ENCODE measurements around the gene AHNAK2. TPM values are rescaled to one million over a fixed set of nuclear protein-coding genes. Genes with fewer than 3 reads are reported as not detected.

Gene AHNAK2
- total RNA-seq, 1 donor from 2014 or later, result 16.8 TPM

DNA sequence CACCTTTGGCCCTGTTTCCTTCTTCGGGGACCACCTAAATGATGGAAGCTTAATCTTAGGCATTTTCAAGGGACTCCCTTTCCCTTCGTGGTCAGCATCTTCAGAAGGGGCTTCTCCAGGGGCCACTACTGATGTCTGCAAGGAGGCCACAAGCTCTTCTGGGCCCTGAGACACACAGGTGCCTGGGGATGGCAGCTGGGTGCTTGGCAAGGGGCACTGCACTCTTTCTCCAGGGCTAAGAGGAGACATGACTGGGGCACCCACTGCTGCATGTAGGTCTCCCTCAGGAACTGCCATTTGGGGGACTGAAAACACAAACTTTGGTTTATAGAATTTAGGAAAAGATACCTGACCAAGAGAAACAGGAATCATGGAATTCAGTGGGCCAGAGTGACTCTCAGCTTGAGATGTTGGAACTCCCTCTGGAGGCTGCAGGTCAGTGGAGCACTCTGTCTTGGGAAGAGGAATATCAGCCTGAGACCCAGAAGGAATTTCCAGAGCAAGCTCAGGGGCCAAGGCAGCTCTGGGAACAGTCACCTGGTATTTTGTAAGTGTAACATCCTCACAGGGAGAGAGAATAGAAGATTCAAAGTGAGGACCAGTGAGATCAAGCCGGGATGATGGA, 37.5 kb downstream of the AHNAK2 start:
- no peak for DNase-seq (ENCODE audit: low read depth in 2 of 2)

DNA sequence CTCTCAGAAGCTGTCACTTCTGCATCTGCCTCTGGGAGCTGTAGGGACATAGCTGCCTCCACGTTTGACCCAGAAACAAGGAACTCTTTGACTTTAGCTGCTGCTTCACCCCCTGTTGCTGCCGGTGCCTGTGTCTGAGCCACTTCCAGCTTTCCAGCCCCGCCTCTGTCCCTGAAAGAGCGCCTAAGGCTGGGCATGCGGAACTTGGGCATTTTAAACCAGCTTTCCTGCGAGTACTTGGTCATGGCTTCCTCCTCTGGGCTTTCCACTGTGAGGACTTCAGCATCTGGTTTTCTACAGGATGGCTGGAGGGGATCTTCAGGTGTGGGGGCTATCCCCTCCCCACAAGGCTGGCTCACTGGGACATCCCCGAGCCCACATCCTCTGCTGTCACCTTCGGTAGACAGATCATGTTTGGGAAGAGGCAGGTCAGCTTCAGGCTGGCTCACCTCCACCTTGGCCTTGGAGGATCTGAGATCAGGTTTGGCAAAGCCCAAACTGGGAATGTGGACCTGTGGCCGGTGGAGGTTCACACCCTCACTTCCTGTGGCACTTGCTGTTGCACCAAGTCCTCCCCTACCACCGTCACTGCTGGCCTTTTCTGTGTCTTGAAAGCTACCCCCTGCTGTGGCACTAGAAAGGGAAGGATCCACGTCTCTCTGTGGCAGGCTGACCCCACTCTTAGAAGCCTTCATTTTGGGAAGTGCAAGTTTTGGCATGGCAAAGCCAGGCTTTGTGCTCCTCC, 38.3 kb downstream of the AHNAK2 start:
- no peak for DNase-seq (ENCODE audit: low read depth in 2 of 2)

DNA sequence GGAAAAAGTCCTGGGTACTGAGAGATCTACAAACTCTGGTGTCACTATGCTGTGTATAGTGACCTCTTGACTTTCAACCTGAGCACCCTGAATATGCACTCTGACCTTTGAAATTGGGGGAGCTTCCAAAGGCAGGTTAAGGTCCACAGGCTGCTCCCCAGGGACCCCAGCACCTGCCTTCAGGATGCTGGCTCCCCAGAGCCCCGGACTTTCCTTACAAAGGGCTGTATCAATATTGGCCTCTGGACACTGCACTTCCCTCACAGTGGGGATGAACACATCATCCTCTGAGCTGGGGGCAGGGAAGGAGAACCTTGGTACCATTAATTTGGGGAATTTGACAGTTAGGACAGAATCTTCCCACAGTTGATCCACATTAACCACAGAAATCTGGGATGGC, 39.2 kb downstream of the AHNAK2 start:
- DNase-seq (ENCODE audit: low read depth in 2 of 2), result no peak

DNA sequence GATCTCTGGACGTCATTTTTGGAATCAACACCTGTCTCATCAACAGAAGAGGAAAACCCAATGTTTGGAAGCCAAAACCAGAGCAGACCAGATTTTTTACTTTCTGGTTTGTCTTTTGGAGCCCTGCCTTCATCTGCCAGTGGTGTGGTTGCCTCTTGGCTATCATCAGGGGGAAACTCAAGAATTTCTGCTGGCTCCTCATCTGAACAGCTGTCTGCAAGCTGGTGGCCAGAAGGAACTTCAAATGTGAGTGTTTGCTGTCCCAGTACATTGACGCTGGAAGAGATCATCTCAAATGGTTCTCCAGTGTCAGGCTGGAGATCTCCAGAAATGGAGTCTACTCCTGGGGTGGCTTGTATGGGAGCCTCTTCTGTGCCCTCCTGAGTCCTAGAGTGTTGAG, 39.7 kb downstream of the AHNAK2 start:
- no peak for DNase-seq (ENCODE audit: low read depth in 2 of 2)

DNA sequence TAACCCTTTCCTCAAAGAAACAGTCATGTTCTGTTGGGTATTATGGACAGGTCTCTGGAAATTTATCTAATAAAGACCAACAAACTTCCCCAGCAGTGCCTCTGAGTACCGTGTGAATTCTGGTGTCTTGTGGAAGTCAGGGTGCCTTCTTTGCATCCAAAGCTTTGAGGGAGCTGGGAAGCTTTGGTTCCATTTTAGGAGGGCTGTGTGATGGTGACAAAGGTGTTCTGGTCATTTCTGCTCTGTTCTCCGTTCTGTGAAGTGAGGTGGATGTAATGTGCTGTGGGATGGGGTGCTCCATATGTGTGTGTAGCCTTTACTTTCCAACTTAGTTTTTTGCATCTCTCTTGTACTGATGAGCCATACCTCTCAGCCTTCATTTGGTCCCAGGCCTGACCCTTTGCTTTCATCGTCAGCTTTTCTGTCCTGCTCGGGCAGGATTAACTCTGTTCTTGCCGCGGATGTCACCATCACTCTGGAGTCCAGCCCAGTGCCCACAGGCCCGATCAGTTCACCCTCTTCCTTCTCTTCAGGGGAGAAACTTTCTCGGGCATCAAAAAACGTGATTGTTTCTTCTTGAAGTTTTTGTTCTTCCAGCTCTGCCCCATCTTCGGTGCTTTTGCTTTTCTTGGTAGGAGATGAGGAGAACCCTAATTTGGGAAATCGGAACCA, 40.3 kb downstream of the AHNAK2 start:
- DNase-seq (ENCODE audit: low read depth in 2 of 2), result no peak

DNA sequence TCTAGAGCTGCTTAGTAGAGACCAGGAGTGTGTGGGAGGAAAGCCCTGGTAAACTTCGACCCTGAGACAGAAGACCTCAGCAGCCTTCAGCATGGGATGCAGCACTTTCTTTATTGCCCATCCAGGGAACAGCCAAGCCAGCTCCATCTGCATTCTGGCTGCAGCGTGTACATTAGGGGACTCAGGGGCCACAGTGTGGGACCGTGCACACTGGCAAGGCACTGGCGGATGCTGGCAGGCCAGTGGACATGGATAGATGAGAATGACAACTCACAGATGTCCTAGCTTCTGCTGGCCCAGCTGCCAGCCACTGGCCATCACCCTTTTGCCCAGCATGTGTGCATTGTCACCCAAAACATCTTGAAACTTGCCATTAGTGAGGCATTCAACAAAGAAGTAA, 41.0 kb downstream of the AHNAK2 start:
- DNase-seq (ENCODE audit: low read depth in 2 of 2), result no peak

DNA sequence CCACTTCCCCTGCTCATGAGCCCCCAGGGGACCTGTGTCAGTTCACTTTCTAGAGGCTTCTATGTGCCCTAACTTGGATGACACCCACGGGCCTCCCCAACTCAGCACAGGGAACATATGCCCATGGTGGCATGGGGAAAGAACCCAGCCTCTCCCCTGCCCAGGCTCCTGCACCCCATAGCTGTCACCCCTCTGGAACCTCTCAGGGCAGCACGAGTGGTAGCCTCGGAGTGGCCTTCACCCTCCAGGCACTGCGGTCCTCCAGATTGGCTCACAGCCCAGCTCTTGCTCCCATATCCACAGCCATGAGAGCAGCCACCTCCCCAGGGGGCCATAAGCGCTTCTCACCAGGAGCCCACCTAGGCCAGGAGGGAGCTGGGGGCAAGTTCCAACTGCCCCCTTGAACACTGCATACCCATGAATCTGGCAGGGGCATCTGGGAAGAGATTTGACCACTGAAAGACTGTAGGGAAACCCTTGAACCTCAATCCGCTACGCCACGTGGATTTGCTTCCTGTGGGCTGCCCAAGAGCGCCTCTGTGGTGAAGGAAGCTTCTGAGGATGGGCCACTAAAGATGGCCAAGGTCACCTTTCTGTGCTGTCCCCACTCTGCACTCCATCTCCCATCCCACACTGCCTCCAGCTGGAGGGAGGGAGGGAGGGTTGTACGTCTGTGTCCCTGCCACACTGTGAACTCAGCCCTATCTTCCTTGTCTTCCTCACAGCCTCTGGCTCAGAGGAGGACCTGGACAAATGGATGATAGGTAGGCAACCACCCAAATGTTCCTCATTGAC, 41.6 kb downstream of the AHNAK2 start:
- DNase-seq (ENCODE audit: low read depth in 2 of 2), result no peak

DNA sequence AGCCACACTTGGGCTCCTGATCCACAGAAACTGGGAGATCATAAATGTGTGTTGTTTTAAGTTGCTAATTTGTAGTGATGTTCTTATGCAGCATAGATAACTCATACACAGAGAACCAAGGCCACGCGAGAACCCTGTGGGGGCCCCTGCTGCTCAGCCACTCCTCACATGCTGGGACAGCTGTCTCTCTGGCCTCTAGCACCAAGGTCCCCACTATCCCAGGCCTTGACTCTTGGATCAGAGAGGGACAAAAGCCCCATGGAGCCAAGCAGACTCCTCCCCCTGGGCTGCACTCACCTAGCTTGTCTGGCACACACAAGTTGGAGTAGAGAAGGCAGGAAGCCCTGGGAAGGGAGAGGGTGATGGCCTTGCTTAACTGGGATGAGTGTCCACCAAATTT, 42.2 kb downstream of the AHNAK2 start:
- no peak for DNase-seq (ENCODE audit: low read depth in 2 of 2)

DNA sequence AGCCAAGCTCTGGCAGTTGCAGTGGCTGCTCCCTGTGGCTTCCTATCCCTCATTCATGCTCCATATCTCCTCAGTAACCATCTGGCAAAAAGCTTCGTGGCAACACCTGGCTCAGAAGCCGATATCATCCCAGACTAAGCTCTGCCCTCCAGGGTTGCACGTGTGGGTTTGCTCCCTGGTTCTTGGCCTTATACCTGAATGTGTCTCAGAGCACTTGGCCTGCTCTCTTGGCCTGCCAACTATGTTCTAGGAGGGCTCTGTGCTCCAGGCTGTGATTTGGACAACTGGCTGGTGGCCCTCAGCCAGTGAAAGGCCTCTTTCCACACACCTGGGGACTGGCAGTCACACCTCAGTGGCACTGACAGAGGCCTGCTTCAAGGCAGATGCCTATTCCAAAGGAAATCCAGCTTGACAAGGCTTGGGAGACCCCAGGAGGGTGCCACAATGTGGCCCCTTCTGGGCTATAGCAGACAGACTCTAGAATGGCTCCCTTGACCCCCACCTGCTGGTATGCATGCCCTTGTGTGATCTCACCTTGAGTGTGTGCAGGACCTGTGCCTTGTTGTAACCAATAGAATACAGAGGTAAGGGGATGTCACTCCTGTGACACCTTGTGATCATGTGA, 43.0 kb downstream of the AHNAK2 start:
- no peak for DNase-seq (ENCODE audit: low read depth in 2 of 2)

DNA sequence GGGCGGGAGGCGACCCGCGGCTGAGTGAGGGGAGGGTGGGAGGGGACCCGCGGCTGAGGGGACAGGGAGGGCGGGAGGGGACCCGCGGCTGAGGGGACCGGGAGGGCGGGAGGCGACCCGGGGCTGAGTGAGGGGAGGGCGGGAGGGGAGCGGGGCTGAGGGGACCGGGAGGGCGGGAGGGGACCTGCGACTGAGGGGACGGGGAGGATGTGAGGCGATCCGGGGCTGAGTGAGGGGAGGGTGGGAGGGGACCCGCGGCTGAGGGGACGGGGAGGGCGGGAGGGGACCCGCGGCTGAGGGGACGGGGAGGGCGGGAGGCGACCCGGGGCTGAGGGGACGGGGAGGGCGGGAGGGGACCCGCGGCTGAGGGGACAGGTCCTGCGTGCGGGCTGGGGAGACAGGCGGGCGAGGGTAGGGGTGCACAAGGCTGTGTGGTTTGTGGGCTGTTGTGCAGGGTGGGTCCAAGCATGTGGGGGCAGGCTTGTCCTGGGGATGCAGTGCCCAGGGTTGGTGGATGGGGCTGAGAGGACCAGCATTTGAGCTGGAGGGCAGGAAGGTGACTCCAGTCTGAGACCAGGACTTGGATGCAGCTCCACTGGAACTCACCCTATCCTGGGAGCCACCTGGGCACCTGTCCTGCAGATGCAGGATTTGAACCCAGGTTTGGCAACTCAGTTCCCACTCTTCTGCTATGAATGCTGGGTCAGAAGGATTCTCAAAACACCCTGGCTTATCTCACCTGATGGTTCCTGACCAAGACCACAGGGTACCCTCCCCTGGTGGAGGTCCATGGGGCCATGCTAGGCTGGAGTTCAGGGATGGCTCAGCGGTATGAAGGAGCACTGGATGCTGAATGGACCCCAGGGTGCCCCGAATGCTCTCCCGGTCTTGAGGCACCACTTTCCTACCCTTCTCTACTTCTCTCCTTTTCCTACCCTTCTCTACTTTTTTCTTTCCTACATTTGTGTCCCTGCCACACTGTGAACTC, 44.1 kb downstream of the AHNAK2 start:
- no peak for DNase-seq (ENCODE audit: low read depth in 2 of 2)

DNA sequence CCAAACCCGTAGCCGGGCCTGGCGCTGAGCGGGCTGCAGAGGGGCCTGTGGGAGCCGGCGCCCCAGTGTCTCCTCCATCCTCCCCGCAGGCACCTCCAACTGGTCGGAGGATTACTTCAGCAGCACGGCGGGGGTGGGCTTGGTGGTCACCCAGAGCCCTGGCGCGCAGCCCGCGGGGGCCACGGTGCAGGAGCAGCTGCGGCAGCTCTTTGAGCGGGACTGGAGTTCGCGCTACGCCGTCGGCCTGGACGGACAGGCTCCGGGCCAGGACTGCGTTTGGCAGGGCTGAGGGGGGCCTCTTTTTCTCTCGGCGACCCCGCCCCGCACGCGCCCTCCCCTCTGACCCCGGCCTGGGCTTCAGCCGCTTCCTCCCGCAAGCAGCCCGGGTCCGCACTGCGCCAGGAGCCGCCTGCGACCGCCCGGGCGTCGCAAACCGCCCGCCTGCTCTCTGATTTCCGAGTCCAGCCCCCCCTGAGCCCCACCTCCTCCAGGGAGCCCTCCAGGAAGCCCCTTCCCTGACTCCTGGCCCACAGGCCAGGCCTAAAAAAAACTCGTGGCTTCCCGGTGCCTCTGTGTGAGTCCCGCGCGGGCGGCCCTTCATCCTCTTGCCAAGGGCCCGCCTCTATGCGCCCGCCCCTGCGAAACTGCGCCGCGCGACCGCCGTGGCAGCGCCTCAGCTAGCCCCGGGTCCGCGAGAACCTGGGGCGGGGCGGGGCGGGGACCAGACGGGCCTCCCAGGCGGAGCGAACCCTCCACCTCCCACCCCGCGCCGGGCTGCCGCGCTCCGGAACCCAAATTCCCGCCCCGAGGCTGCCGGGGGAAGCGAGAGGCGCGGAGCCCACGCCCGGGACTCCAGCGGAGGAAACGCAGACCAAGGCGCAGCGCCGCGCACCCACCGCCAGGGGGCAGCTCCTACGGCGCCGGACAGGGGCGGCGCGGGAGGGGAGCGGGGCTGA, 45.2 kb downstream of the AHNAK2 start:
- peak; percentile 32 to 67 for DNase-seq (ENCODE audit: low read depth in 2 of 2)

DNA sequence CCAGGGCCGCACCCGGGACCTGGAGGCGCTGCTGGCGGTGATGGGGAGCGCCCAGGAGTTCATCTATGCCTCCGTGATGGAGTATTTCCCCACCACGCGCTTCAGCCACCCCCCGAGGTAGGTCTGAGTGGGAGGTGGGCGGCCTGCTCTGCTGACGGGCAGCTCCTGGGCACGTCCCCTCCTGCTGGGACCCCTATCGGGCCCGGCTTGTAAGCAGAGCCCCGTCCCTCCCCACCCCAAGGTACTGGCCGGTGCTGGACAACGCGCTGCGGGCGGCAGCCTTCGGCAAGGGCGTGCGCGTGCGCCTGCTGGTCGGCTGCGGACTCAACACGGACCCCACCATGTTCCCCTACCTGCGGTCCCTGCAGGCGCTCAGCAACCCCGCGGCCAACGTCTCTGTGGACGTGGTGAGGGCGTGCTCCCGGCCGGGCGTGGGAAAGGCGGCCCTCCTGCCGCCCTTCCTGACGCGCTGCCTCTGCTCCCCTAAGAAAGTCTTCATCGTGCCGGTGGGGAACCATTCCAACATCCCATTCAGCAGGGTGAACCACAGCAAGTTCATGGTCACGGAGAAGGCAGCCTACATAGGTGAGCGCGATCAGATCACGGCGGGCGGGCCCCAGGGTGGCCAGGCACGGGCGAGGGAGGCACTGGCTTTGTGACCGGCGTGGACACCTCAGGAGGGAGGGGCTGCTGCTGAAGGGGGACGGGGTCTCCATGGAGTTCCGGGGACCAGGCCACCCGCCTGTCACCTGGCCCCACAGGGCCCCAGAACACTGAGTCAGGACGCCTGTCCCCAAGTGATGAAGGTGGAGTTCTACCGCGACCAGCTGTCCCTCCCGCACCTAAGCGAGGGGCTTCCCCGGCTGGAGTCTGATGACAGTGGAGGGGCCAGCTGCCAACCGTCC, 46.2 kb downstream of the AHNAK2 start:
- DNase-seq (ENCODE audit: low read depth in 2 of 2), result no peak

DNA sequence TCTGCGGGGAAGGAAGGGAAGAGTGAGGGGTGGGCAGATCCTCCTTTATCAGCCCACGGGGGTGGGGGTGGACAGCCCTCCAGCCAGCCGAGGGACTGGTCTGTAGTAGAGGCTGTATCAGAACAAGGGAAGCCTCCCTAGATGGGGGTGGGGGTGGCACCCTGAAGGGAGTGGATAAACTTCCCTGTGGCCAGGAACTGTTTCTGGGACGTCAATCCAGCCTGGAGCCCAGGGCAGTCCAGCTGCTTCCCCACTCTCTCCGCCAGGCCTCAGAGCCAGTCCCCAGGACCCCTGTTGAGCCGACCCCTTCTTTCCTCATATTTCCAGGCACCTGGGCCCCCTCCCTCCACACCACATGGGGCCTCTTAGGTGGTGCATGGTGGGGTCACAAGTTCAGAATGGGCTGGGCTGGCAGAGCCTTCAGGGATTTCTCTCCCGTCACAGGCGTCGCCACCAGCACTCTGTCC, 46.8 kb downstream of the AHNAK2 start:
- DNase-seq (ENCODE audit: low read depth in 2 of 2), result no peak

DNA sequence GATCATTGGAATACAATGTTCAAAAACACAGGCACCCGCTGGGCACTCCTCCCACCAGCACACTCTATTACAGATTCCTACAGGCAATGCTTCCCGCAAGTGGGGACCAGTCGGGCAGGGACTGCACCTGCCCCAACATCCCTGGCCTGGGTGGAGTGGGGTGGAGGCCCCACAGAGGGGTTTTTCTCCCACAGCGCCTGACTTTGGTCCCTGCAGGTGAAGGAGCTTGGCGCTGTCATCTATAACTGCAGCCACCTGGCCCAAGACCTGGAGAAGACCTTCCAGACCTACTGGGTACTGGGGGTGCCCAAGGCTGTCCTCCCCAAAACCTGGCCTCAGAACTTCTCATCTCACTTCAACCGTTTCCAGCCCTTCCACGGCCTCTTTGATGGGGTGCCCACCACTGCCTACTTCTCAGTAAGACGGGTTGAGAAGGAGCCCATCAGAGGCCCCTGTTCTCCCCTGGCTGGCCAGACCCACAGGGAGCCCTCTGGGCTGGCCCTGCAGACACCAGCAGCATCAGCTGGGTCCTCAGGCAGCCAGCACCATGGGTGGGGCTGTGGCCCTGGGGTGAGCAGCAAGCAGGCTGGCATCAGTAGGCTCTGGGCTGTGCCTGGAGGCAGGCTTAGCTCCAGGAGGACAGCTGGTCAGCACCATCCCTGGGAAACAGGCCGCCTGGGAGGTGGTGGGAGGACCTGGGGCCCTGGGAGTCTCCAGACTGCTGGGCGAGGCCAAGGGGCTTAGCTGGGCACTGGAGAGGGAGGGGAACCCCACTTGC, 47.5 kb downstream of the AHNAK2 start:
- DNase-seq (ENCODE audit: low read depth in 2 of 2), result no peak

DNA sequence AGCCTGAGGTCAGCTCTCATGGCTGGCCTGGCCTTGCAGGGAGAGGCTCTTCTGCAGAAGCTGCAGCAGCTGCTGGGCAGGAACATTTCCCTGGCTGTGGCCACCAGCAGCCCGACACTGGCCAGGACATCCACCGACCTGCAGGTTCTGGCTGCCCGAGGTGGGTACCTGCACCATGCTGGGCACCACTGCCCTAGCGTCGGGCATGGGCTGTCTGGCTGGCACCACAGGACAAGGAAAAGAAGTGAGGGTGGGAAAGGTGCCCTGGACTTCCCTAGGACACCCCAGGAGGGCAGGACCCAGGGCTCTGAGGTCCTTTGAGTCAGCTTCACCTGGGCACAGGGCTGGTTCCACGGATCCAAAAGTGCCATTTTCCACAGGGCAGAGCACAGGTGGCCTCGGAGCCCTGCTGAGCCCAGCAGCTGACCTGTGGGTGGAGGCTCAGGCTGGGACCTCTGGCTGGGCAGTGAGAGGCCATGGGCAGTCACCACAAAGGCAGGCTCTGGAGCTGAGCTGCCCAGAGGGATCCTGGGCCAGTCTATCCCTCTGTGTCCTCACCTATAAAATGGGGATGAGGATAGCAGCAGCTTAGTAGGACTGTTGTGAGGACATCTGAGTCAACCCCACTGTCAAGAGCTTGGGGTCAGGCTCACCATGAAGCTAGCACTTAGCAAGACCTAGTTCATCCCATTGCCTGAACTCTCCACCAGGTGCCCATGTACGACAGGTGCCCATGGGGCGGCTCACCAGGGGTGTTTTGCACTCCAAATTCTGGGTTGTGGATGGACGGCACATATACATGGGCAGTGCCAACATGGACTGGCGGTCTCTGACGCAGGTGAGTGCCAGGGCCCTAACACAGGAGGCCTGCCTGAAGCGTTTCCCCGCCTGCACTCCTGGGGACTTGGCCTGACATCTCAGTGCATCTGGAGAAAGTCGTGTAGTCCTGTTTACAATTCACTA, 48.6 kb downstream of the AHNAK2 start:
- DNase-seq (ENCODE audit: low read depth in 2 of 2), result no peak
